ENCODE results near the gene PXYLP1.

- no peak for TF ChIP-seq CTCF (IDR thresholded peaks at IDR 0.05)
- no peak for TF ChIP-seq POLR2AphosphoS5 (IDR thresholded peaks at IDR 0.05)
- TF ChIP-seq POLR2A (IDR thresholded peaks at IDR 0.05), result no peak
Measured at GRCh38 chr3:141323936-141324704, 92.5 kb downstream of the PXYLP1 start.

All from sigmoid colon (tissue), 4 donors.